ENCODE results near the gene SLC12A2.

Gene SLC12A2

GRCh38 chr5:128169401-128170017 is 85.9 kb downstream of the SLC12A2 start:
- DNase-seq (ENCODE audit: low read depth in 2 of 2), result no peak

- DNase-seq (ENCODE audit: low read depth in 2 of 2), result no peak
Measured at GRCh38 chr5:128172102-128172501, 88.5 kb downstream of the SLC12A2 start.

GRCh38 chr5:128174951-128175350 is 91.4 kb downstream of the SLC12A2 start:
- DNase-seq (ENCODE audit: low read depth in 2 of 2), result no peak

GRCh38 chr5:128192368-128192767 is 108.8 kb downstream of the SLC12A2 start:
- no peak for DNase-seq (ENCODE audit: low read depth in 2 of 2)

- no peak for DNase-seq (ENCODE audit: low read depth in 2 of 2)
Measured at GRCh38 chr5:128193665-128194390, 110.3 kb downstream of the SLC12A2 start.

GRCh38 chr5:128195316-128195715 is 111.8 kb downstream of the SLC12A2 start:
- DNase-seq (ENCODE audit: low read depth in 2 of 2), result no peak

- no peak for DNase-seq (ENCODE audit: low read depth in 2 of 2)
Measured at GRCh38 chr5:128196080-128196479, 112.5 kb downstream of the SLC12A2 start.

GRCh38 chr5:128196791-128197190 is 113.2 kb downstream of the SLC12A2 start:
- no peak for DNase-seq (ENCODE audit: low read depth in 2 of 2)

- DNase-seq (ENCODE audit: low read depth in 2 of 2), result no peak
Measured at GRCh38 chr5:128197896-128198522, 114.4 kb downstream of the SLC12A2 start.

GRCh38 chr5:128199104-128199503 is 115.5 kb downstream of the SLC12A2 start:
- no peak for DNase-seq (ENCODE audit: low read depth in 2 of 2)

GRCh38 chr5:128199611-128200010 is 116.0 kb downstream of the SLC12A2 start:
- DNase-seq (ENCODE audit: low read depth in 2 of 2), result no peak

- DNase-seq (ENCODE audit: low read depth in 2 of 2), result peak; percentile 56 to 74
Measured at GRCh38 chr5:128201065-128201926, 117.7 kb downstream of the SLC12A2 start.

GRCh38 chr5:128202320-128202719 is 118.8 kb downstream of the SLC12A2 start:
- no peak for DNase-seq (ENCODE audit: low read depth in 2 of 2)

- no peak for DNase-seq (ENCODE audit: low read depth in 2 of 2)
Measured at GRCh38 chr5:128208436-128208835, 124.9 kb downstream of the SLC12A2 start.

- DNase-seq (ENCODE audit: low read depth in 2 of 2), result no peak
Measured at GRCh38 chr5:128212191-128212806, 128.7 kb downstream of the SLC12A2 start.

GRCh38 chr5:128213340-128213739 is 129.8 kb downstream of the SLC12A2 start:
- DNase-seq (ENCODE audit: low read depth in 2 of 2), result no peak

GRCh38 chr5:128213833-128214232 is 130.3 kb downstream of the SLC12A2 start:
- DNase-seq (ENCODE audit: low read depth in 2 of 2), result no peak

GRCh38 chr5:128216285-128216684 is 132.7 kb downstream of the SLC12A2 start:
- no peak for DNase-seq (ENCODE audit: low read depth in 2 of 2)

GRCh38 chr5:128216860-128217531 is 133.4 kb downstream of the SLC12A2 start:
- DNase-seq (ENCODE audit: low read depth in 2 of 2), result no peak

- no peak for DNase-seq (ENCODE audit: low read depth in 2 of 2)
Measured at GRCh38 chr5:128220841-128221240, 137.3 kb downstream of the SLC12A2 start.

GRCh38 chr5:128224336-128224735 is 140.8 kb downstream of the SLC12A2 start:
- DNase-seq (ENCODE audit: low read depth in 2 of 2), result no peak
